ENCODE measurements around the gene TFF1. TPM values are rescaled to one million over a fixed set of nuclear protein-coding genes. Genes with fewer than 3 reads are reported as not detected.

Gene TFF1
- total and polyA plus RNA-seq, 2 of the 4 experiments (the other 2 are of a cell fraction) = not detected

DNA sequence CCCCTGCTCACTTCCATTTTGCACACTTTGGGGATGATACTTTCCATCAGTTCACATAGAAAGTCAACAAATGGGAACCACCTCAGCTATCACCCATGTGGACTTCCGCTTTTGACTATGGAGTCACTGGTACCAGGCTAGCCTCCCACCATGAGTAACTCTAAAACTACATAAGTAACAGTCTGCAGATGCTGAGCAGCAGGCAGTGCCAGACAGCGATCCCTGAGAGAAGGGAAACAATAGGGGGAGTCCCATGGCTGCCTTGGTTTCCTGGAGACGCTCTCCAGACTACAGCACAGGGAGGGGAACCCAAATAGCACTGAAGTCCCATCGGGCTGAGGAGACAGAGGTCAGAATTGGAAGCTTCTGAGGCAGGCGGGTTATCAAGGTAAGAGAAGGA, 12.7 kb downstream of the TFF1 start:
- H4K8ac ChIP-seq (ENCODE audit: low read depth in 2 of 2, low read length in 2 of 2) = no peak overlapping the region
- no peak overlapping the region for H2AK9ac ChIP-seq (replicated peaks; ENCODE audit: low read depth, low read length, poor library complexity)
- ATAC-seq (ENCODE audit: low read depth) (no peak), DNase-seq (no peak)
- H3K56ac ChIP-seq (ENCODE audit: extremely low read depth, insufficient read depth, low read length) = no peak overlapping the region
- H3K27ac ChIP-seq (ENCODE audit: insufficient read depth, low read length) = no peak overlapping the region
- BruUV-seq (replicated peaks) = no TSS peak
- H3K4me2 ChIP-seq (ENCODE audit: low read depth, low read length) = no peak overlapping the region
- no peak overlapping the region for H2BK120ac ChIP-seq (ENCODE audit: low read depth, low read length)
- H3K4me1 ChIP-seq (ENCODE audit: control insufficient read depth, insufficient read depth, low read length) = no peaks in the 10 kb centered on the region
- H2AFZ ChIP-seq (replicated peaks; ENCODE audit: low read length, poor library complexity) = no peak overlapping the region
- no peak overlapping the region for H3K9ac ChIP-seq (ENCODE audit: low read depth, low read length)
- intact Hi-C loops (cut with micrococcal nuclease) = no loop called here
- no peak overlapping the region for H2BK15ac ChIP-seq (ENCODE audit: low read depth, low read length)
- H4K91ac ChIP-seq (ENCODE audit: insufficient read depth, low read depth, low read length) = no peak overlapping the region
- no peak overlapping the region for H2BK5ac ChIP-seq (ENCODE audit: low read depth, low read length, poor library complexity, severe bottlenecking)
- no peak overlapping the region for H3K14ac ChIP-seq (replicated peaks; ENCODE audit: low read depth, low read length)
- H3K27me3 ChIP-seq (ENCODE audit: control insufficient read depth, insufficient read depth, low read length) = peaks cover 19% of the 10 kb centered on the region
- in situ Hi-C loops (cut with MboI; ENCODE audit: low sequenced_read_pairs) = no loop called here
- no peak overlapping the region for H4K5ac ChIP-seq (ENCODE audit: low read depth, low read length)
- H3K23ac ChIP-seq (ENCODE audit: low read depth, low read length) = no peak overlapping the region
- no peaks in the 10 kb centered on the region; the same call in 1 of the 2 replicates for H3K9me3 ChIP-seq (ENCODE audit: control insufficient read depth, insufficient read depth, low read length)
- H3K18ac ChIP-seq (ENCODE audit: low read depth, low read length) = no peak overlapping the region
- H3K79me1 ChIP-seq (ENCODE audit: low read depth in 1 of 2, low read length in 2 of 2) = no peaks in the 10 kb centered on the region
- H3K4ac ChIP-seq (ENCODE audit: low read depth, low read length) = no peak overlapping the region
- WGBS, 2 experiments (ENCODE audit: extremely low coverage in 2 of 2, insufficient read length in 1 of 2) = 80% methylated on average over 1 of the region's 5 CpGs; no CpG with 5 or more reads in 1 of the 2 experiments
- no peaks in the 10 kb centered on the region for H3K9me1 ChIP-seq (ENCODE audit: insufficient read depth, low read length)
- H3K36me3 ChIP-seq (ENCODE audit: control insufficient read depth, insufficient read depth, low read length) = no peaks in the 10 kb centered on the region
- ChIA-PET CTCF (no interaction called here), POLR2A (ENCODE audit: unreplicated experiment) (no interaction called here)
- no peak overlapping the region for H2BK20ac ChIP-seq (ENCODE audit: low read depth, low read length)
- TF ChIP-seq MXI1 (IDR thresholded peaks at IDR 0.05; ENCODE audit: borderline replicate concordance, low read depth, low read length) = no peak
- TF ChIP-seq NFE2L2 (IDR thresholded peaks at IDR 0.05; ENCODE audit: low read depth, low read length) = no peak
- TF ChIP-seq, protein P1, sequence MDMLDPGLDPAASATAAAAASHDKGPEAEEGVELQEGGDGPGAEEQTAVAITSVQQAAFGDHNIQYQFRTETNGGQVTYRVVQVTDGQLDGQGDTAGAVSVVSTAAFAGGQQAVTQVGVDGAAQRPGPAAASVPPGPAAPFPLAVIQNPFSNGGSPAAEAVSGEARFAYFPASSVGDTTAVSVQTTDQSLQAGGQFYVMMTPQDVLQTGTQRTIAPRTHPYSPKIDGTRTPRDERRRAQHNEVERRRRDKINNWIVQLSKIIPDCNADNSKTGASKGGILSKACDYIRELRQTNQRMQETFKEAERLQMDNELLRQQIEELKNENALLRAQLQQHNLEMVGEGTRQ (IDR thresholded peaks at IDR 0.05; ENCODE audit: low read depth, low read length) = no peak
- no peak for TF ChIP-seq RAD21 (IDR thresholded peaks at IDR 0.05; ENCODE audit: low read length)
- TF ChIP-seq MAZ (IDR thresholded peaks at IDR 0.05; ENCODE audit: borderline replicate concordance, low read depth, low read length) = no peak
- TF ChIP-seq, protein P2, sequence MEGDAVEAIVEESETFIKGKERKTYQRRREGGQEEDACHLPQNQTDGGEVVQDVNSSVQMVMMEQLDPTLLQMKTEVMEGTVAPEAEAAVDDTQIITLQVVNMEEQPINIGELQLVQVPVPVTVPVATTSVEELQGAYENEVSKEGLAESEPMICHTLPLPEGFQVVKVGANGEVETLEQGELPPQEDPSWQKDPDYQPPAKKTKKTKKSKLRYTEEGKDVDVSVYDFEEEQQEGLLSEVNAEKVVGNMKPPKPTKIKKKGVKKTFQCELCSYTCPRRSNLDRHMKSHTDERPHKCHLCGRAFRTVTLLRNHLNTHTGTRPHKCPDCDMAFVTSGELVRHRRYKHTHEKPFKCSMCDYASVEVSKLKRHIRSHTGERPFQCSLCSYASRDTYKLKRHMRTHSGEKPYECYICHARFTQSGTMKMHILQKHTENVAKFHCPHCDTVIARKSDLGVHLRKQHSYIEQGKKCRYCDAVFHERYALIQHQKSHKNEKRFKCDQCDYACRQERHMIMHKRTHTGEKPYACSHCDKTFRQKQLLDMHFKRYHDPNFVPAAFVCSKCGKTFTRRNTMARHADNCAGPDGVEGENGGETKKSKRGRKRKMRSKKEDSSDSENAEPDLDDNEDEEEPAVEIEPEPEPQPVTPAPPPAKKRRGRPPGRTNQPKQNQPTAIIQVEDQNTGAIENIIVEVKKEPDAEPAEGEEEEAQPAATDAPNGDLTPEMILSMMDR (conservative IDR thresholded peaks at IDR 0.05; ENCODE audit: low read depth, low read length) = no peak
- no peak for TF ChIP-seq RCOR1 (IDR thresholded peaks at IDR 0.05; ENCODE audit: insufficient replicate concordance, low read length)
- TF ChIP-seq POLR2A (IDR thresholded peaks at IDR 0.05; ENCODE audit: low read depth, low read length) = no peak
- no peak for TF ChIP-seq BHLHE40 (IDR thresholded peaks at IDR 0.05; ENCODE audit: low read depth, low read length)
- no peak for TF ChIP-seq SMC3 (IDR thresholded peaks at IDR 0.05; ENCODE audit: low read depth, low read length)
- TF ChIP-seq MAFK (IDR thresholded peaks at IDR 0.05; ENCODE audit: low read depth, low read length) = no peak
- H2AK5ac ChIP-seq (ENCODE audit: low read depth, low read length) = no peak overlapping the region
- dilution Hi-C loops (cut with HindIII; ENCODE audit: low sequenced_read_pairs, unreplicated experiment) = no loop called here
- no peaks in the 10 kb centered on the region for H4K20me1 ChIP-seq (ENCODE audit: insufficient read depth, low read length)
- no peak overlapping the region for H3K4me3 ChIP-seq (ENCODE audit: insufficient read depth, low read depth, low read length)
